K562 (cell line): ENCODE results near the gene ADCY4. TPM values are rescaled to one million over a fixed set of nuclear protein-coding genes. Genes with fewer than 3 reads are reported as not detected.

ENCODE experiments used
- ATF3 ChIP-seq, 2 experiments: fragments of 450-650 bp in 1 of 2; sonication (generic) in 1 of 2; formaldehyde crosslinking in 1 of 2; IDR thresholded peaks in 1 of 2; conservative IDR thresholded peaks in 1 of 2; 2 replicates each; pipeline versions ENCODE4 v1.6.1 to v1.8.1; 2016 to 2023; ENCODE audit warnings: mild to moderate bottlenecking in 2 of 2, moderate library complexity in 2 of 2, inconsistent platforms in 1 of 2, missing genetic modification reagents in 1 of 2
- CHD2 ChIP-seq: IDR thresholded peaks from 2 replicates; pipeline ENCODE4 v1.6.1; 2011; ENCODE audit warnings: low read depth, low read length
- CHD4 ChIP-seq: fragments of 200-600 bp; sonication (generic); IDR thresholded peaks from 3 replicates; pipeline ENCODE4 v1.6.1; 2012; ENCODE audit warnings: low read depth, mild to moderate bottlenecking, mixed read lengths, low read length, inconsistent platforms; ENCODE audit not compliant: insufficient read depth, insufficient replicate concordance, poor library complexity, severe bottlenecking
- ELF4 ChIP-seq: fragments of 450-650 bp; formaldehyde crosslinking; IDR thresholded peaks from 2 replicates; pipeline ENCODE4 v1.4.0; 2022; ENCODE audit warnings: missing genetic modification characterization
- FOXA3 ChIP-seq, 2 experiments: fragments of 450-650 bp in 1 of 2; sonication (generic) in 1 of 2; formaldehyde crosslinking; IDR thresholded peaks in 1 of 2; conservative IDR thresholded peaks in 1 of 2; 2 replicates each; pipeline versions ENCODE4 v1.4.0 to v1.8.0; 2020 to 2022; ENCODE audit warnings: mild to moderate bottlenecking in 2 of 2, missing genetic modification reagents in 1 of 2
- FOXO4 ChIP-seq: fragments of 450-650 bp; formaldehyde crosslinking; IDR thresholded peaks from 2 replicates; pipeline ENCODE4 v1.4.0; 2020; ENCODE audit warnings: mild to moderate bottlenecking, moderate library complexity
- HDAC1 ChIP-seq, 2 experiments: fragments of 450-650 bp; IDR thresholded peaks; 2 replicates each; pipeline ENCODE4 v1.6.1; 2016 to 2017; ENCODE audit warnings: inconsistent platforms in 1 of 2, mild to moderate bottlenecking in 1 of 2, moderate library complexity in 1 of 2
- ILF3 ChIP-seq: fragments of 450-650 bp; IDR thresholded peaks from 2 replicates; pipeline ENCODE4 v1.6.1; 2018; ENCODE audit warnings: antibody characterized with exemption, mild to moderate bottlenecking, moderate library complexity, borderline replicate concordance
- NCOA2 ChIP-seq, 2 experiments: fragments of 450-650 bp; IDR thresholded peaks; 2 replicates each; pipeline ENCODE4 v1.6.1; 2018; ENCODE audit warnings: mild to moderate bottlenecking in 2 of 2, moderate library complexity in 1 of 2; ENCODE audit not compliant: partially characterized antibody in 2 of 2
- POLR3G ChIP-seq: IDR thresholded peaks from 2 replicates; pipeline ENCODE4 v1.6.1; 2011; ENCODE audit not compliant: insufficient read length, insufficient replicate concordance; ENCODE audit errors: extremely low read depth
- RBBP5 ChIP-seq: fragments of 200-600 bp; sonication (generic); IDR thresholded peaks from 2 replicates; pipeline ENCODE4 v1.6.1; 2012; ENCODE audit warnings: borderline replicate concordance, mild to moderate bottlenecking, low read length, control low read depth, inconsistent platforms; ENCODE audit not compliant: insufficient read depth, poor library complexity, severe bottlenecking
- SREBF1 ChIP-seq: fragments of 150-350 bp; IDR thresholded peaks from 2 replicates; pipeline ENCODE4 v1.6.1; 2014; ENCODE audit warnings: antibody characterized with exemption, low read depth, low read length, borderline replicate concordance
- UBTF ChIP-seq, 2 experiments: IDR thresholded peaks; 2 replicates each; pipeline ENCODE4 v1.6.1; 2012; ENCODE audit warnings: improper control_type of control experiment in 2 of 2, low read depth in 2 of 2, low read length in 2 of 2, borderline replicate concordance in 1 of 2
- XRCC5 ChIP-seq: fragments of 200-400 bp; formaldehyde crosslinking; IDR thresholded peaks from 2 replicates; pipeline ENCODE4 v1.6.1; 2017; ENCODE audit warnings: low read depth, mild to moderate bottlenecking, low read length
- ZC3H11A ChIP-seq: IDR thresholded peaks from 2 replicates; pipeline ENCODE4 v1.6.1; 2012; ENCODE audit warnings: low read depth, low read length, improper control_type of control experiment
- ZFX ChIP-seq: sonication (generic); formaldehyde crosslinking; IDR thresholded peaks from 2 replicates; pipeline ENCODE4 v1.8.0; 2022; ENCODE audit warnings: mild to moderate bottlenecking, missing genetic modification reagents, moderate library complexity
- ZKSCAN1 ChIP-seq: fragments of 150-350 bp; IDR thresholded peaks from 2 replicates; pipeline ENCODE4 v1.6.1; 2016; ENCODE audit warnings: low read depth, low read length
- ZNF133 ChIP-seq: fragments of 250-450 bp; sonication (Bioruptor Pico); IDR thresholded peaks from 2 replicates; pipeline ENCODE4 v1.4.0; 2020; ENCODE audit warnings: mild to moderate bottlenecking
- ZNF75A ChIP-seq: fragments of 450-650 bp; formaldehyde crosslinking; IDR thresholded peaks from 2 replicates; pipeline ENCODE4 v1.4.0; 2020; ENCODE audit warnings: mild to moderate bottlenecking
- polyA plus RNA-seq, 8 experiments: library from polyadenylated mRNA; depleted of rRNA in 4 of 8; stranded (reverse) in 5 of 8; unstranded in 3 of 8; fragments of >200 nt; fragmentation: Nextera tagmentation in 2 of 8; fragmentation: Illumina TruSeq in 1 of 8; extraction: Ambion mirVana in 2 of 8; extraction: Trizol in 1 of 8; gene quantifications; 2 replicates each; pipeline versions ENCODE4 v1.2.1 to v1.2.3, GENCODE V29; 2011 to 2014; ENCODE audit warnings: inconsistent platforms in 1 of 8, missing spikeins in 1 of 8
- total RNA-seq, 7 experiments: library from RNA; depleted of rRNA in 6 of 7; stranded (reverse); fragments of >200 nt in 6 of 7; fragmentation: Illumina TruSeq in 2 of 7; extraction: Trizol in 2 of 7; gene quantifications; 2 replicates each; pipeline versions ENCODE4 v1.2.1 to v1.2.3, GENCODE V29; 2011 to 2021; ENCODE audit warnings: low replicate concordance in 1 of 7

ADCY4 gene
- total and polyA plus RNA-seq, 9 of the 15 experiments (the other 6 are each of a cell fraction or from before 2014, with no cell fraction given), result 0.04 to 0.31 (median 0.15) TPM; not detected in 2

GRCh38 chr14:24299255-24300191 lies 35.3 kb downstream of the ADCY4 start, which contains the start of the genes DHRS1 and NOP9 (continued):
- TF ChIP-seq ATF3 (IDR thresholded peaks at IDR 0.05) (0 out of 2 replicates have a peak, but pooled peaks have one; percentile 22), ATF3 (CRISPR knock-in tag; conservative IDR thresholded peaks at IDR 0.05) (no peak), CHD2 (no peak), FOXO4 (CRISPR knock-in tag) (no peak), ZFX (CRISPR knock-in tag) (peak; percentile 63), ZC3H11A (no peak), ILF3 (no peak), UBTF (IDR thresholded peaks at IDR 0.05; ENCODE audit: borderline replicate concordance in 1 of 2, low read depth in 2 of 2, low read length in 2 of 2) (no peak), XRCC5 (no peak), ZNF75A (CRISPR knock-in tag) (no peak), SREBF1 (no peak), POLR3G (no peak), HDAC1 (IDR thresholded peaks at IDR 0.05) (peak in 1 of 2 experiments; percentile 92; a peak in 2 of 4 replicates), CHD4 (no peak), RBBP5 (no peak), FOXA3 (CRISPR knock-in tag; conservative IDR thresholded peaks at IDR 0.05 in 1 of 2, IDR thresholded peaks at IDR 0.05 in 1 of 2) (no peak), ELF4 (CRISPR knock-in tag) (no peak), ZKSCAN1 (no peak), ZNF133 (CRISPR knock-in tag) (no peak), NCOA2 (IDR thresholded peaks at IDR 0.05; ENCODE audit: partially characterized antibody in 2 of 2) (peak in 1 of 2 experiments; percentile 31)
